ENCODE measurements around the gene TEX22. TPM values are rescaled to one million over a fixed set of nuclear protein-coding genes. Genes with fewer than 3 reads are reported as not detected.

Gene TEX22
- total RNA-seq, 1 experiment from 2014 or later: 2.6 TPM

- Histone ChIP-seq H3K4me3 (no peak overlapping the region), H3K27me3 (ENCODE audit: insufficient read depth, low read depth) (no peaks in the 10 kb centered on the region), H4K20me1 (ENCODE audit: insufficient read depth) (no peaks in the 10 kb centered on the region), H3K27ac (no peak overlapping the region), H3K36me3 (ENCODE audit: low read depth) (no peaks in the 10 kb centered on the region), H3K4me2 (no peak overlapping the region), H3F3A (ENCODE audit: insufficient read depth, low read depth) (0 out of 2 replicates have a peak, but pooled peaks cover 4% of the 10 kb centered on the region), H2AFZ (no peak overlapping the region), H3K4me1 (replicated peaks; ENCODE audit: insufficient read depth) (no peaks in the 10 kb centered on the region), H3K9me3 (ENCODE audit: insufficient read depth, low read depth) (no peaks in the 10 kb centered on the region), H3K9me2 (ENCODE audit: insufficient read depth) (no peaks in the 10 kb centered on the region), H3K79me2 (ENCODE audit: low read depth) (no peaks in the 10 kb centered on the region)
- TF ChIP-seq CTCF (conservative IDR thresholded peaks at IDR 0.05) (no peak), EZH2 (IDR thresholded peaks at IDR 0.05; ENCODE audit: low read depth) (no peak)
- DNase-seq: no peak
- intact Hi-C loops (cut with micrococcal nuclease; ENCODE audit: unreplicated experiment): no loop called here
- BruUV-seq (replicated peaks): no TSS peak
- CTCF ChIA-PET: no interaction called here
- POLR2A ChIA-PET (ENCODE audit: unreplicated experiment): no interaction called here
Observed at GRCh38 chr14:105368426-105368825, 29.9 kb upstream of the TEX22 start.

- intact Hi-C loops (cut with micrococcal nuclease; ENCODE audit: unreplicated experiment): no loop called here
- no peaks in the 10 kb centered on the region for H4K20me1 ChIP-seq (ENCODE audit: insufficient read depth)
- no peaks in the 10 kb centered on the region for H3K79me2 ChIP-seq (ENCODE audit: low read depth)
- no peaks in the 10 kb centered on the region for H3K9me2 ChIP-seq (ENCODE audit: insufficient read depth)
- H3K4me1 ChIP-seq (replicated peaks; ENCODE audit: insufficient read depth): no peaks in the 10 kb centered on the region
- H3F3A ChIP-seq (ENCODE audit: insufficient read depth, low read depth): 0 out of 2 replicates have a peak, but pooled peaks cover 4% of the 10 kb centered on the region
- POLR2A ChIA-PET (ENCODE audit: unreplicated experiment): no interaction called here
- CTCF ChIA-PET: no interaction called here
- DNase-seq: no peak
- no peaks in the 10 kb centered on the region for H3K9me3 ChIP-seq (ENCODE audit: insufficient read depth, low read depth)
- H3K36me3 ChIP-seq (ENCODE audit: low read depth): no peaks in the 10 kb centered on the region
- no peak overlapping the region for H3K4me2 ChIP-seq
- H3K4me3 ChIP-seq: no peak overlapping the region
- no peak overlapping the region for H2AFZ ChIP-seq
- no peaks in the 10 kb centered on the region for H3K27me3 ChIP-seq (ENCODE audit: insufficient read depth, low read depth)
- TF ChIP-seq EZH2 (IDR thresholded peaks at IDR 0.05; ENCODE audit: low read depth): no peak
- TF ChIP-seq CTCF (conservative IDR thresholded peaks at IDR 0.05): no peak
- no peak overlapping the region for H3K27ac ChIP-seq
- no TSS peak for BruUV-seq (replicated peaks)
Observed at GRCh38 chr14:105368910-105369652, 29.3 kb upstream of the TEX22 start.

- Histone ChIP-seq H4K20me1 (ENCODE audit: insufficient read depth) (no peaks in the 10 kb centered on the region), H3K4me2 (no peak overlapping the region), H3K36me3 (ENCODE audit: low read depth) (no peaks in the 10 kb centered on the region), H3K9me2 (ENCODE audit: insufficient read depth) (no peaks in the 10 kb centered on the region), H3K4me1 (replicated peaks; ENCODE audit: insufficient read depth) (no peaks in the 10 kb centered on the region), H3K27ac (no peak overlapping the region), H3F3A (ENCODE audit: insufficient read depth, low read depth) (0 out of 2 replicates have a peak, but pooled peaks cover 4% of the 10 kb centered on the region), H3K9me3 (ENCODE audit: insufficient read depth, low read depth) (no peaks in the 10 kb centered on the region), H2AFZ (no peak overlapping the region), H3K27me3 (ENCODE audit: insufficient read depth, low read depth) (no peaks in the 10 kb centered on the region), H3K4me3 (no peak overlapping the region), H3K79me2 (ENCODE audit: low read depth) (no peaks in the 10 kb centered on the region)
- no peak for DNase-seq
- ChIA-PET POLR2A (ENCODE audit: unreplicated experiment) (no interaction called here), CTCF (no interaction called here)
- no TSS peak for BruUV-seq (replicated peaks)
- TF ChIP-seq EZH2 (IDR thresholded peaks at IDR 0.05; ENCODE audit: low read depth): no peak
- TF ChIP-seq CTCF (conservative IDR thresholded peaks at IDR 0.05): no peak
- intact Hi-C loops (cut with micrococcal nuclease; ENCODE audit: unreplicated experiment): loop anchor here (2.0 kb wide), 1 partner anchor 159 kb away; no protein-coding TSS in a partner anchor
Observed at GRCh38 chr14:105369653-105370040, 28.7 kb upstream of the TEX22 start.

Data from PC-9 (cell line).